T-cell (primary cell): ENCODE results near the gene IGSF3. TPM values are rescaled to one million over a fixed set of nuclear protein-coding genes. Genes with fewer than 3 reads are reported as not detected.

Source experiments
- ATAC-seq, 4 experiments: fragments of 200-7000 bp in 3 of 4; fragments of 150-1000 bp in 1 of 4; cut with Tn5 transposase; replicated peaks in 1 of 4; 1 replicate in 3 of 4; 2 replicates in 1 of 4; pipeline ENCODE4 v1.10.0; 2021; ENCODE audit warnings: moderate library complexity in 3 of 4, mild to moderate bottlenecking in 2 of 4, moderate number of reproducible peaks in 1 of 4
- CTCF ChIA-PET, 2 donors: fragments of 300-600 bp; sonication (Branson Sonifier 250); formaldehyde crosslinking; loops; one replicate each; lab custom pipeline; 2022; ENCODE audit warnings: antibody characterized with exemption in 2 of 2; lab: Charles Lee
- POLR2A ChIA-PET, 2 donors: fragments of 300-600 bp; sonication (Branson Sonifier 250); formaldehyde crosslinking; loops; one replicate each; lab custom pipeline; 2022; ENCODE audit warnings: antibody characterized with exemption in 2 of 2; lab: Charles Lee
- DNase-seq, 35 experiments: peaks; one replicate each; pipeline versions ENCODE4 v3.0.0 to v3.0.0-alpha.2; 2013 to 2023
- H3K27ac ChIP-seq: one replicate; pipeline ENCODE4 v1.5.1; 2013; ENCODE audit warnings: low read length
- H3K27me3 ChIP-seq, 2 experiments: replicated peaks in 1 of 2; 1 replicate in 1 of 2; 2 replicates in 1 of 2; pipeline versions ENCODE4 v1.6.1 to v1.7.0; 2013; ENCODE audit warnings: low read length in 1 of 2, mixed read lengths in 1 of 2; ENCODE audit not compliant: control insufficient read depth in 2 of 2, insufficient read depth in 2 of 2; ENCODE audit errors: extremely low read depth in 1 of 2
- H3K36me3 ChIP-seq, 2 donors: 1 replicate in 1 of 2; 2 replicates in 1 of 2; pipeline versions ENCODE4 v1.6.1 to v1.7.0; 2013; ENCODE audit warnings: low read length in 1 of 2; ENCODE audit not compliant: control insufficient read depth in 2 of 2, insufficient read depth in 1 of 2; ENCODE audit errors: extremely low read depth in 1 of 2
- H3K4me1 ChIP-seq, 2 experiments: 1 replicate in 1 of 2; 2 replicates in 1 of 2; pipeline versions ENCODE4 v1.6.1 to v1.7.0; 2013; ENCODE audit warnings: low read length in 2 of 2, mixed read lengths in 1 of 2; ENCODE audit not compliant: insufficient read depth in 2 of 2, control insufficient read depth in 1 of 2; ENCODE audit errors: extremely low read depth in 1 of 2
- H3K4me3 ChIP-seq, 2 donors: 1 replicate in 1 of 2; 2 replicates in 1 of 2; pipeline versions ENCODE4 v1.5.1 to v1.7.0; 2013; ENCODE audit warnings: mild to moderate bottlenecking in 2 of 2, low read length in 1 of 2, moderate library complexity in 1 of 2; ENCODE audit not compliant: control insufficient read depth in 1 of 2; ENCODE audit errors: extremely low read depth in 1 of 2
- H3K9me3 ChIP-seq: 2 replicates; pipeline ENCODE4 v1.7.0; 2013
- H3K27ac Mint-ChIP-seq, 2 donors: one replicate each; pipeline ENCODE4 v1.8.0; 2020 to 2021; ENCODE audit warnings: mild to moderate bottlenecking in 2 of 2, mixed read lengths in 2 of 2
- H3K27me3 Mint-ChIP-seq, 2 donors: one replicate each; pipeline ENCODE4 v1.8.0; 2021 to 2022; ENCODE audit warnings: mixed read lengths in 2 of 2
- H3K36me3 Mint-ChIP-seq: one replicate; pipeline ENCODE4 v1.8.0; 2021; ENCODE audit warnings: mixed read lengths
- H3K4me1 Mint-ChIP-seq, 3 donors: one replicate each; pipeline ENCODE4 v1.8.0; 2020 to 2022; ENCODE audit warnings: mixed read lengths in 3 of 3, mild to moderate bottlenecking in 1 of 3
- H3K4me3 Mint-ChIP-seq, 3 donors: one replicate each; pipeline ENCODE4 v1.8.0; 2020 to 2022; ENCODE audit warnings: mild to moderate bottlenecking in 3 of 3, mixed read lengths in 3 of 3, moderate library complexity in 3 of 3
- H3K9me3 Mint-ChIP-seq, 3 donors: one replicate each; pipeline ENCODE4 v1.8.0; 2020 to 2022; ENCODE audit warnings: mixed read lengths in 3 of 3
- WGBS: methylation state at CpG from one replicate; pipeline ENCODE4 v1.1.5; 2013; ENCODE audit warnings: missing lambda C conversion rate; ENCODE audit not compliant: insufficient coverage; 5-methylcytosine and 5-hydroxymethylcytosine counted together
- total RNA-seq, 35 experiments: library from RNA in 6 of 35; stranded (reverse) in 6 of 35; fragments of 120-200 nt in 1 of 35; gene quantifications; one replicate each; pipeline versions ENCODE4 v1.2.1 to v1.2.4 and lab custom pipeline; 2013 to 2026

IGSF3 gene
- under 1 TPM in 4 of 5 donors, not detected in 1; 0.05 to 0.30 (median 0.24) TPM for total RNA-seq
- 0.09 TPM for total RNA-seq (2013)
- 0.06 to 17.8 (median 0.42) reads per million in 29 experiments for total RNA-seq (lab: John Stamatoyannopoulos, UW)

- Histone ChIP-seq H3K36me3 (no peaks in the 10 kb centered on the region), H3K9me3 (no peaks in the 10 kb centered on the region), H3K4me3 (peak within 1 kb of the TSS; percentile 41 to 85), H3K27me3 (peaks cover 22 to 38% of the 10 kb centered on the region in 2 experiments), H3K27ac (no peak within 1 kb of the TSS), H3K4me1 (peaks cover 3 to 16% of the 10 kb centered on the region in 2 experiments)
- Mint-ChIP-seq H3K9me3 (no peaks in the 10 kb centered on the region), H3K4me1 (peaks cover 14 to 18% (median 17%) of the 10 kb centered on the region in 3 donors), H3K36me3 (no peaks in the 10 kb centered on the region), H3K27ac (no peak within 1 kb of the TSS), H3K4me3 (peak within 1 kb of the TSS; percentile 73 to 77 (median 76)), H3K27me3 (peaks cover 42 to 50% of the 10 kb centered on the region in 2 donors)
- WGBS = 5% methylated on average over 55 of the region's 58 CpGs
- ATAC-seq (peak; percentile 67 to 80 (median 72)), DNase-seq (peak in 22 of 35 experiments; percentile 4 to 47 (median 19))
- CTCF ChIA-PET = interaction anchor here (0.6 kb wide), 2 partner anchors 72 to 385 kb away, joined by 3 to 4 read pairs; no protein-coding TSS in a partner anchor
- POLR2A ChIA-PET = no interaction called here
Measured at GRCh38 chr1:116667575-116668105, at the start of gene IGSF3. TSS of gene IGSF3 (minus strand) at chr1:116667733. CDS start at chr1:116666326, 1,407 bp downstream.

DNA sequence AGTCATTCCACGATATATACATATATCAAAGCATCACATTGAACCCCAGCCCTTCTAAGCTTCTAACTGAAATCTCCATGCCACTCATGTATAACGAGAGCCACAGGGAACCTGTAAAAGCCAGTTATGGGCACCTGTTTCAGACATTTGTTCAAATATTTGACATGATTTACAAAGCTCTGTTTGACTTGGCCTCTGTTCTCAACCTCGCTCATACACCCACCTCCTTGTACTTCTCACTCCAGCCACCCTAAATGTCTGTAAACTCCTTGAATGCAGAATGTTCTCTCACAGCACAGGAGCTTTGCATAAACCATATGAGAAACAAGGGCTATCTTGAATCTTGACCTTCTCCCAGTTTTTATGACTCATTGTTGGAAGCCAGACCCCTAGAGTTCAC, 49.8 kb upstream of the IGSF3 start:
- Mint-ChIP-seq H3K4me3 (no peak overlapping the region), H3K9me3 (no peaks in the 10 kb centered on the region), H3K36me3 (no peaks in the 10 kb centered on the region), H3K27ac (no peak overlapping the region), H3K4me1 (no peaks in the 10 kb centered on the region), H3K27me3 (peaks cover 0 to 9% of the 10 kb centered on the region in 2 donors)
- Histone ChIP-seq H3K27me3 (peaks cover 0 to 2% of the 10 kb centered on the region in 2 experiments), H3K9me3 (no peaks in the 10 kb centered on the region), H3K4me3 (no peak overlapping the region), H3K27ac (no peak overlapping the region), H3K4me1 (no peaks in the 10 kb centered on the region), H3K36me3 (no peaks in the 10 kb centered on the region)
- DNase-seq (no peak), ATAC-seq (no peak)
- ChIA-PET CTCF (interaction anchor here in 1 of 2 donors (0.6 kb wide), 1 partner anchor 1077 kb away, joined by 3 read pairs; no protein-coding TSS in a partner anchor), POLR2A (no interaction called here)
- 89% methylated on average over 3 of the region's 3 CpGs for WGBS

DNA sequence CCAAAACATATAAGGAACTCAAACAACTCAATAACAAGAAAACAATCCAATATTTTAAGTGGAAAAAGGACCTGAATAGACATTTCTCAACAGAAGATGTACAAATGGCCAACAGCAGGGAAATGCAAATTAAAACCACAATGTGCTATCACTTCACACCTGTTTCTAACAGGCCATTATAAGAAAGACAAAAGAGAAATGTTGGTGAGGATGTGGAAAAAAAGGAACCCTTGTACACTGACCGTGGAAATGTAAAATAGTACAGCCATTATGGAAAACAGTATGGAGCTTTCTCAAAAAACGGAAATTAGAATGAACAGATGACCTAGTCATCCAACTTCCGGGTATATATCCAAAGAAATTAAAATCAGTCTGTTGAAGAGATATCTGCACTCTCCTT, 48.9 kb upstream of the IGSF3 start:
- Histone ChIP-seq H3K27me3 (peaks cover 0 to 2% of the 10 kb centered on the region in 2 experiments), H3K9me3 (no peaks in the 10 kb centered on the region), H3K4me1 (no peaks in the 10 kb centered on the region), H3K36me3 (no peaks in the 10 kb centered on the region), H3K4me3 (no peak overlapping the region), H3K27ac (no peak overlapping the region)
- ChIA-PET POLR2A (no interaction called here), CTCF (no interaction called here)
- no peaks in the 10 kb centered on the region for H3K9me3 Mint-ChIP-seq
- H3K36me3 Mint-ChIP-seq = no peaks in the 10 kb centered on the region
- no peak for ATAC-seq
- H3K27me3 Mint-ChIP-seq = peaks cover 0 to 9% of the 10 kb centered on the region in 2 donors
- H3K27ac Mint-ChIP-seq = no peak overlapping the region
- DNase-seq = no peak
- WGBS = 47% methylated on average over 2 of the region's 3 CpGs
- H3K4me1 Mint-ChIP-seq = no peaks in the 10 kb centered on the region
- no peak overlapping the region for H3K4me3 Mint-ChIP-seq

GRCh38 chr1:116713474-116713873, 45.9 kb upstream of the IGSF3 start:
- H3K27ac Mint-ChIP-seq = no peak overlapping the region
- no peaks in the 10 kb centered on the region for H3K4me1 Mint-ChIP-seq
- no peak overlapping the region for H3K4me3 Mint-ChIP-seq
- H3K9me3 Mint-ChIP-seq = no peaks in the 10 kb centered on the region
- H3K4me3 ChIP-seq = no peak overlapping the region
- no peak for ATAC-seq
- no peaks in the 10 kb centered on the region for H3K4me1 ChIP-seq
- H3K27me3 Mint-ChIP-seq = peaks cover 10% of the 10 kb centered on the region in 2 donors
- no peaks in the 10 kb centered on the region for H3K9me3 ChIP-seq
- no peaks in the 10 kb centered on the region for H3K36me3 Mint-ChIP-seq
- ChIA-PET CTCF (interaction anchor here in 1 of 2 donors (0.6 kb wide), 1 partner anchor 129 kb away, joined by 3 read pairs; no protein-coding TSS in a partner anchor), POLR2A (no interaction called here)
- no peak for DNase-seq
- no peaks in the 10 kb centered on the region for H3K36me3 ChIP-seq
- H3K27me3 ChIP-seq = peaks cover 0 to 7% of the 10 kb centered on the region in 2 experiments
- WGBS = 88% methylated on average over 2 of the region's 3 CpGs
- H3K27ac ChIP-seq = no peak overlapping the region

GRCh38 chr1:116712510-116712909, 45.0 kb upstream of the IGSF3 start:
- 64% methylated on average over 6 of the region's 6 CpGs for WGBS
- Histone ChIP-seq H3K9me3 (no peaks in the 10 kb centered on the region), H3K36me3 (no peaks in the 10 kb centered on the region), H3K4me1 (no peaks in the 10 kb centered on the region), H3K27me3 (peaks cover 0 to 12% of the 10 kb centered on the region in 2 experiments), H3K4me3 (no peak overlapping the region), H3K27ac (no peak overlapping the region)
- no peak for DNase-seq
- ChIA-PET CTCF (interaction anchor here in 1 of 2 donors (0.7 kb wide), 1 partner anchor 14 kb away, joined by 3 read pairs; no protein-coding TSS in a partner anchor), POLR2A (no interaction called here)
- H3K4me1 Mint-ChIP-seq = no peaks in the 10 kb centered on the region
- no peak for ATAC-seq
- no peak overlapping the region for H3K4me3 Mint-ChIP-seq
- H3K36me3 Mint-ChIP-seq = no peaks in the 10 kb centered on the region
- no peak overlapping the region for H3K27ac Mint-ChIP-seq
- H3K9me3 Mint-ChIP-seq = no peaks in the 10 kb centered on the region
- peaks cover 17 to 19% of the 10 kb centered on the region in 2 donors for H3K27me3 Mint-ChIP-seq

- Mint-ChIP-seq H3K4me1 (no peaks in the 10 kb centered on the region), H3K9me3 (peaks cover 0 to 4% (median 0%) of the 10 kb centered on the region in 3 donors), H3K27ac (no peak overlapping the region), H3K27me3 (peaks cover 18 to 19% of the 10 kb centered on the region in 2 donors), H3K4me3 (no peak overlapping the region), H3K36me3 (peaks cover 4% of the 10 kb centered on the region)
- DNase-seq = no peak
- no peaks in the 10 kb centered on the region for H3K4me1 ChIP-seq
- ATAC-seq = no peak
- H3K4me3 ChIP-seq = no peak overlapping the region
- ChIA-PET POLR2A (no interaction called here), CTCF (no interaction called here)
- WGBS = 83% methylated on average over 1 of the region's 2 CpGs
- no peaks in the 10 kb centered on the region for H3K36me3 ChIP-seq
- no peaks in the 10 kb centered on the region for H3K9me3 ChIP-seq
- no peak overlapping the region for H3K27ac ChIP-seq
- H3K27me3 ChIP-seq = peaks cover 0 to 12% of the 10 kb centered on the region in 2 experiments
Measured at GRCh38 chr1:116711263-116711840, 43.8 kb upstream of the IGSF3 start.
